Measurements from ENCODE around the gene PCDH19. TPM values are rescaled to one million over a fixed set of nuclear protein-coding genes. Genes with fewer than 3 reads are reported as not detected.
A peak's percentile ranks its signal among the peaks of the same experiment; 100 is the strongest.

PCDH19 gene
- total RNA-seq, 1 experiment from 2014 or later: 0.70 TPM

DNA sequence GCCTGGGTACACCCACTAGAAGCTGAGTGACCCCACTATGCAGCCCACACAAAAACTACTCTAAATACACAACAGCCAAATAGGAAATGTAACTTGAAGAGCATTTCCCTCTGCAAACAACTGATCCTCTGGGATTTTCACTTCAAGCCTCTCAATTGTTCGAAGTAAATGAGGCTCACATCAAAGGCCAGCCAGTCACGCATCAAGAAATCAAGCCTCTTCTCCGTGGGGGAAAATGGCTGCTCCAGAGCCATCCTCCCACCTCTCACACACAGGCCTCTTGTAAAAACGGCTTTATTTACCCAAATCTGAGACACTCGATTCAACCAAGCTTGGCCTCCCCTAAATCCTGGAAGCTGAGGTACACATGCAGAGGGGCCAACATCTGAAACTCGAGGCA, 14.3 kb downstream of the PCDH19 start:
- Mint-ChIP-seq H3K9me3 (ENCODE audit: unreplicated experiment) (no peaks in the 10 kb centered on the region), H3K4me3 (ENCODE audit: unreplicated experiment) (no peak overlapping the region), H3K27me3 (ENCODE audit: insufficient read depth, unreplicated experiment) (peaks cover 55% of the 10 kb centered on the region), H3K27ac (ENCODE audit: low read depth, unreplicated experiment) (no peak overlapping the region), H3K36me3 (ENCODE audit: insufficient read depth, unreplicated experiment) (no peaks in the 10 kb centered on the region), H3K4me1 (ENCODE audit: insufficient read depth, unreplicated experiment) (no peaks in the 10 kb centered on the region)
- DNase-seq (ENCODE audit: unreplicated experiment): no peak
- ChIA-PET CTCF (interaction anchor here (0.6 to 1.4 kb wide), 2 partner anchors 17 to 35 kb away, joined by 3 to 6 read pairs; no protein-coding TSS in a partner anchor), POLR2A (interaction anchor here (0.6 kb wide), 1 partner anchor 20 kb away, joined by 3 read pairs; no protein-coding TSS in a partner anchor)
- intact Hi-C loops (cut with micrococcal nuclease): no loop called here
- no TSS peak for BruUV-seq (replicated peaks)
- no peak for TF ChIP-seq CTCF (IDR thresholded peaks at IDR 0.05; ENCODE audit: unreplicated experiment)

GRCh38 chrX:100381619-100382018, 28.5 kb downstream of the PCDH19 start:
- Mint-ChIP-seq H3K27me3 (ENCODE audit: insufficient read depth, unreplicated experiment) (peaks cover 45% of the 10 kb centered on the region), H3K36me3 (ENCODE audit: insufficient read depth, unreplicated experiment) (no peaks in the 10 kb centered on the region), H3K4me3 (ENCODE audit: unreplicated experiment) (no peak overlapping the region), H3K27ac (ENCODE audit: low read depth, unreplicated experiment) (no peak overlapping the region), H3K4me1 (ENCODE audit: insufficient read depth, unreplicated experiment) (peaks cover 19% of the 10 kb centered on the region), H3K9me3 (ENCODE audit: unreplicated experiment) (no peaks in the 10 kb centered on the region)
- intact Hi-C loops (cut with micrococcal nuclease): no loop called here
- no TSS peak for BruUV-seq (replicated peaks)
- ChIA-PET POLR2A (interaction anchor here (0.7 to 1.0 kb wide), 2 partner anchors 31 to 267 kb away, joined by 3 read pairs; no protein-coding TSS in a partner anchor), CTCF (interaction anchor here (1.0 to 1.1 kb wide), 2 partner anchors 11 to 14 kb away, joined by 3 to 5 read pairs; no protein-coding TSS in a partner anchor)
- no peak for TF ChIP-seq CTCF (IDR thresholded peaks at IDR 0.05; ENCODE audit: unreplicated experiment)
- DNase-seq (ENCODE audit: unreplicated experiment): peak; percentile 70

- Mint-ChIP-seq H3K27ac (ENCODE audit: low read depth, unreplicated experiment) (peak overlapping the region; percentile 3), H3K4me3 (ENCODE audit: unreplicated experiment) (no peak overlapping the region), H3K36me3 (ENCODE audit: insufficient read depth, unreplicated experiment) (no peaks in the 10 kb centered on the region), H3K4me1 (ENCODE audit: insufficient read depth, unreplicated experiment) (peaks cover 19% of the 10 kb centered on the region), H3K9me3 (ENCODE audit: unreplicated experiment) (no peaks in the 10 kb centered on the region), H3K27me3 (ENCODE audit: insufficient read depth, unreplicated experiment) (peaks cover 45% of the 10 kb centered on the region)
- ChIA-PET POLR2A (interaction anchor here (0.7 to 1.9 kb wide), 4 partner anchors 11 to 1641 kb away, joined by 3 to 5 read pairs (median 4); no protein-coding TSS in a partner anchor), CTCF (interaction anchor here (0.6 to 4.8 kb wide), 16 partner anchors 11 to 1389 kb away, joined by 3 to 76 read pairs (median 4); no protein-coding TSS in a partner anchor)
- DNase-seq (ENCODE audit: unreplicated experiment): peak; percentile 62
- intact Hi-C loops (cut with micrococcal nuclease): loop anchor here (1.0 kb wide), 2 partner anchors 307 to 1077 kb away; no protein-coding TSS in a partner anchor
- BruUV-seq (replicated peaks): no TSS peak
- TF ChIP-seq CTCF (IDR thresholded peaks at IDR 0.05; ENCODE audit: unreplicated experiment): peak; percentile 56
These were observed 30.6 kb downstream of the PCDH19 start for GRCh38 chrX:100379388-100379986.

- H3K27ac Mint-ChIP-seq (ENCODE audit: low read depth, unreplicated experiment): no peak overlapping the region
- BruUV-seq (replicated peaks): no TSS peak
- POLR2A ChIA-PET: interaction anchor here (0.7 to 1.9 kb wide), 2 partner anchors 10 to 72 kb away, joined by 3 to 5 read pairs; no protein-coding TSS in a partner anchor
- no peaks in the 10 kb centered on the region for H3K9me3 Mint-ChIP-seq (ENCODE audit: unreplicated experiment)
- intact Hi-C loops (cut with micrococcal nuclease): no loop called here
- DNase-seq (ENCODE audit: unreplicated experiment): no peak
- H3K27me3 Mint-ChIP-seq (ENCODE audit: insufficient read depth, unreplicated experiment): peaks cover 41% of the 10 kb centered on the region
- no peaks in the 10 kb centered on the region for H3K36me3 Mint-ChIP-seq (ENCODE audit: insufficient read depth, unreplicated experiment)
- CTCF ChIA-PET: interaction anchor here (0.6 to 4.8 kb wide), 6 partner anchors 9 to 675 kb away, joined by 3 to 76 read pairs (median 4); no protein-coding TSS in a partner anchor
- H3K4me1 Mint-ChIP-seq (ENCODE audit: insufficient read depth, unreplicated experiment): peaks cover 19% of the 10 kb centered on the region
- TF ChIP-seq CTCF (IDR thresholded peaks at IDR 0.05; ENCODE audit: unreplicated experiment): no peak
- H3K4me3 Mint-ChIP-seq (ENCODE audit: unreplicated experiment): no peak overlapping the region
These were observed 32.2 kb downstream of the PCDH19 start for GRCh38 chrX:100377826-100378225.
